CD14-positive monocyte (primary cell): Measurements from ENCODE around the gene ZG16B. TPM values are rescaled to one million over a fixed set of nuclear protein-coding genes. Genes with fewer than 3 reads are reported as not detected.

Experiments used
- DNase-seq, 3 donors: peaks; one replicate each; pipeline ENCODE4 v3.0.0-alpha.2; 2011 to 2022
- H2AFZ ChIP-seq: 2 replicates; pipeline ENCODE4 v1.6.0; 2012; ENCODE audit warnings: mild to moderate bottlenecking, low read depth, low read length, inconsistent platforms; ENCODE audit not compliant: insufficient read depth, poor library complexity, severe bottlenecking
- H3K27ac ChIP-seq, 2 donors: 1 replicate in 1 of 2; 2 replicates in 1 of 2; pipeline ENCODE4 v1.5.1; 2012 to 2013; ENCODE audit warnings: low read length in 2 of 2, control low read depth in 1 of 2, inconsistent platforms in 1 of 2, low read depth in 1 of 2, mild to moderate bottlenecking in 1 of 2
- H3K27me3 ChIP-seq, 2 donors: one replicate each; pipeline versions ENCODE4 v1.6.0 to v1.6.1; 2011 to 2013; ENCODE audit warnings: low read length in 2 of 2; ENCODE audit not compliant: control insufficient read depth in 2 of 2, insufficient read depth in 2 of 2
- H3K36me3 ChIP-seq, 2 donors: replicated peaks in 1 of 2; 1 replicate in 1 of 2; 2 replicates in 1 of 2; pipeline versions ENCODE4 v1.5.1 to v1.6.1; 2012 to 2013; ENCODE audit warnings: low read length in 2 of 2, control low read depth in 1 of 2, inconsistent platforms in 1 of 2, mild to moderate bottlenecking in 1 of 2; ENCODE audit not compliant: insufficient read depth in 2 of 2, control insufficient read depth in 1 of 2
- H3K4me1 ChIP-seq, 2 donors: 1 replicate in 1 of 2; 2 replicates in 1 of 2; pipeline versions ENCODE4 v1.5.1 to v1.6.1; 2012 to 2013; ENCODE audit warnings: low read length in 2 of 2, control low read depth in 1 of 2, inconsistent platforms in 1 of 2, mild to moderate bottlenecking in 1 of 2, moderate library complexity in 1 of 2; ENCODE audit not compliant: insufficient read depth in 2 of 2, control insufficient read depth in 1 of 2
- H3K4me2 ChIP-seq: replicated peaks from 2 replicates; pipeline ENCODE3; 2012; ENCODE audit warnings: low read length, moderate library complexity, mild to moderate bottlenecking; ENCODE audit not compliant: poor library complexity, severe bottlenecking; ENCODE audit errors: extremely low read depth
- H3K4me3 ChIP-seq, 3 experiments: fragments of 200-600 bp in 1 of 3; sonication (generic) in 1 of 3; replicated peaks in 1 of 3; 1 replicate in 2 of 3; 2 replicates in 1 of 3; pipeline ENCODE4 v1.5.1; 2011 to 2013; ENCODE audit warnings: low read length in 3 of 3, mild to moderate bottlenecking in 3 of 3, control low read depth in 2 of 3, low read depth in 2 of 3, inconsistent platforms in 1 of 3, moderate library complexity in 1 of 3
- H3K79me2 ChIP-seq: 2 replicates; pipeline ENCODE4 v1.6.0; 2012; ENCODE audit warnings: mild to moderate bottlenecking, control low read depth, inconsistent platforms, low read length, moderate library complexity; ENCODE audit not compliant: insufficient read depth
- H3K9ac ChIP-seq: 2 replicates; pipeline ENCODE4 v1.6.0; 2017; ENCODE audit warnings: low read length, mild to moderate bottlenecking; ENCODE audit not compliant: insufficient read depth, poor library complexity, severe bottlenecking
- H3K9me3 ChIP-seq, 2 donors: replicated peaks in 1 of 2; 1 replicate in 1 of 2; 2 replicates in 1 of 2; pipeline versions ENCODE4 v1.5.1 to v1.6.1; 2012 to 2013; ENCODE audit warnings: low read length in 2 of 2, control low read depth in 1 of 2; ENCODE audit not compliant: control insufficient read depth in 1 of 2, insufficient read depth in 1 of 2
- H4K20me1 ChIP-seq: 2 replicates; pipeline ENCODE4 v1.6.0; 2012; ENCODE audit warnings: mild to moderate bottlenecking, low read length, control low read depth, moderate library complexity; ENCODE audit not compliant: insufficient read depth
- H3K27ac Mint-ChIP-seq, 7 donors: one replicate each; pipeline ENCODE4 v1.8.0; 2020; ENCODE audit warnings: mild to moderate bottlenecking in 7 of 7, mixed read lengths in 7 of 7, moderate library complexity in 6 of 7, inconsistent platforms in 2 of 7
- H3K27me3 Mint-ChIP-seq, 3 donors: one replicate each; pipeline ENCODE4 v1.8.0; 2021 to 2022; ENCODE audit warnings: low read depth in 3 of 3, mild to moderate bottlenecking in 3 of 3, mixed read lengths in 3 of 3, moderate library complexity in 3 of 3, inconsistent platforms in 1 of 3
- H3K36me3 Mint-ChIP-seq, 2 donors: one replicate each; pipeline ENCODE4 v1.8.0; 2020; ENCODE audit warnings: mixed read lengths in 2 of 2, inconsistent platforms in 1 of 2, mild to moderate bottlenecking in 1 of 2
- H3K4me1 Mint-ChIP-seq: one replicate; pipeline ENCODE4 v1.8.0; 2020; ENCODE audit warnings: mild to moderate bottlenecking, mixed read lengths
- H3K4me3 Mint-ChIP-seq, 2 donors: one replicate each; pipeline ENCODE4 v1.8.0; 2020; ENCODE audit warnings: mild to moderate bottlenecking in 2 of 2, mixed read lengths in 2 of 2, moderate library complexity in 1 of 2
- H3K9me3 Mint-ChIP-seq, 7 donors: one replicate each; pipeline ENCODE4 v1.8.0; 2020 to 2022; ENCODE audit warnings: mixed read lengths in 7 of 7, mild to moderate bottlenecking in 6 of 7, moderate library complexity in 6 of 7, inconsistent platforms in 2 of 7
- WGBS: methylation state at CpG from one replicate; pipeline ENCODE4 v1.1.5; 2013; ENCODE audit warnings: missing lambda C conversion rate; ENCODE audit not compliant: insufficient coverage; 5-methylcytosine and 5-hydroxymethylcytosine counted together
- intact Hi-C, 2 donors: fragments of 100-400 bp; cut with micrococcal nuclease; formaldehyde crosslinking; loops; one replicate each; pipeline versions ENCODE4 v1.15.0 to v1.15.1; 2023
- polyA plus RNA-seq, 3 donors: library from polyadenylated mRNA; depleted of rRNA in 1 of 3; unstranded in 2 of 3; stranded (reverse) in 1 of 3; fragments of 300-500 nt in 2 of 3; fragments of >200 nt in 1 of 3; fragmentation: Illumina TruSeq in 2 of 3; gene quantifications; 1 replicate in 2 of 3; 2 replicates in 1 of 3; pipeline ENCODE4 v1.2.3, GENCODE V29; 2012 to 2021
- TF ChIP-seq, protein P1 (sequence below): fragments of 200-600 bp; IDR thresholded peaks from one replicate; pipeline ENCODE4 v1.8.0; 2022; ENCODE audit warnings: antibody characterized with exemption, mild to moderate bottlenecking

The ZG16B gene
- polyA plus RNA-seq, 3 donors, result 6.8 to 12.9 (median 11.0) TPM

DNA sequence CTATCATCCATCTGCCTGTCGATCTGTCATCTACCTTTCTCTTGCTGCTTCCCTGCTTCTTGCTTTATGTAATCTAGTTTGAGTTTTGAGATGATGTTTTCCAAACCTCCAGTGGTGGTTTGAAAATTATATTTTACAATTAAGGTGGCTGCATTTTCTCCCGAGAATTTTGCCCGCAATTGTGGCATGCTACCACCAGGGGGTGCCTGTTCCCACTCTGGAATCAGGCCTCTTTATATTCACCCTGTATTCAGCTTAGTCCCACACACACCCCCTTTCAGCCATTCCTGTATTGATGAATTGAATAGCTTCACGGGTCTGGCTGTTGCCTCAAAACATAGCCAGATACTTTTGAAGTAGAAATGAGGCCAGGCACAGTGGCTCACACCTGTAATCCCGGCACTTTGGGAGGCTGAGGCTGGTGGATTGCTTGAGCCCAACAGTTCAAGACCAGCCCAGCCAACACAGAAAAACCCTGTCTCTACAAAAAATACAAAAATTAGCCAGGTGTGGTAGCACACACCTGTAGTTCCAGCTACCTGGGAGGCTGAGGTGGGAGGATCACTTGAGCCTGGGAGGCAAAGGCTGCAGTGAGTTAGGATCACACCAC lies 24.7 kb downstream of the ZG16B start:
- H3K9me3 ChIP-seq, result peaks cover 17 to 18% of the 10 kb centered on the region in 2 donors
- peaks cover 4% of the 10 kb centered on the region for H3K4me1 Mint-ChIP-seq
- peaks cover 0 to 6% of the 10 kb centered on the region in 2 donors for H3K4me1 ChIP-seq
- H3K9ac ChIP-seq, result no peak overlapping the region
- H3K4me3 Mint-ChIP-seq, result no peak overlapping the region
- H3K27ac ChIP-seq, result no peak overlapping the region
- WGBS, result no CpG with 5 or more reads among the region's 5 CpGs
- no peaks in the 10 kb centered on the region for H4K20me1 ChIP-seq
- no peak for DNase-seq
- H3K9me3 Mint-ChIP-seq, result peaks cover 10 to 26% (median 20%) of the 10 kb centered on the region in 7 donors
- TF ChIP-seq, protein P1, sequence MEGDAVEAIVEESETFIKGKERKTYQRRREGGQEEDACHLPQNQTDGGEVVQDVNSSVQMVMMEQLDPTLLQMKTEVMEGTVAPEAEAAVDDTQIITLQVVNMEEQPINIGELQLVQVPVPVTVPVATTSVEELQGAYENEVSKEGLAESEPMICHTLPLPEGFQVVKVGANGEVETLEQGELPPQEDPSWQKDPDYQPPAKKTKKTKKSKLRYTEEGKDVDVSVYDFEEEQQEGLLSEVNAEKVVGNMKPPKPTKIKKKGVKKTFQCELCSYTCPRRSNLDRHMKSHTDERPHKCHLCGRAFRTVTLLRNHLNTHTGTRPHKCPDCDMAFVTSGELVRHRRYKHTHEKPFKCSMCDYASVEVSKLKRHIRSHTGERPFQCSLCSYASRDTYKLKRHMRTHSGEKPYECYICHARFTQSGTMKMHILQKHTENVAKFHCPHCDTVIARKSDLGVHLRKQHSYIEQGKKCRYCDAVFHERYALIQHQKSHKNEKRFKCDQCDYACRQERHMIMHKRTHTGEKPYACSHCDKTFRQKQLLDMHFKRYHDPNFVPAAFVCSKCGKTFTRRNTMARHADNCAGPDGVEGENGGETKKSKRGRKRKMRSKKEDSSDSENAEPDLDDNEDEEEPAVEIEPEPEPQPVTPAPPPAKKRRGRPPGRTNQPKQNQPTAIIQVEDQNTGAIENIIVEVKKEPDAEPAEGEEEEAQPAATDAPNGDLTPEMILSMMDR, result peak; percentile 18
- H3K36me3 Mint-ChIP-seq, result peaks cover 2 to 4% of the 10 kb centered on the region in 2 donors
- no peaks in the 10 kb centered on the region for H3K79me2 ChIP-seq
- peaks cover 24 to 67% (median 32%) of the 10 kb centered on the region in 3 donors for H3K27me3 Mint-ChIP-seq
- H3K4me3 ChIP-seq, result no peak overlapping the region
- H3K27me3 ChIP-seq, result peaks cover 3 to 43% of the 10 kb centered on the region in 2 donors
- no peak overlapping the region for H2AFZ ChIP-seq
- no peak overlapping the region for H3K27ac Mint-ChIP-seq
- H3K36me3 ChIP-seq, result no peaks in the 10 kb centered on the region
- intact Hi-C loops, result no loop called here
- no peak overlapping the region for H3K4me2 ChIP-seq

DNA sequence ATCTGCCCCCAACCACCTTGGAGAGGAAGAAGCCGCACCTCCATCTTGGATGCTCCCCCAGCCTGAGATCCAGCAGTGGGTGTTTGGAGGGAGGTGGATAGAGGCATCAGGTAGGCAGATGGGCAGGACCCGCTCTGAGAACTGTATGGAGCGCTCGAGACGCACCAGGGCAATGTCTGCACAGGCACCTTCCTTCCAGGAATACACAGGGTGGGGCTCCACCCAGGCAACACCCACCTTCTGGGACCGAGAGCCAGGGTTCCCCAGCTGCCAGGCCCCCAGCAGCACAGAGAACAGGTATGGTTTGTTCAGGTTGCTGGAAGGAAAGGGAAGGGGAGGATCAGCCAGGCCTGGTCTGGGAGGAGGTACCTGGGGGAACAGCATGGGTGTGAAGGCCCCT lies 25.4 kb downstream of the ZG16B start:
- H3K27ac Mint-ChIP-seq, result peak overlapping the region in 1 of 7 donors; percentile 63
- 97% methylated on average over 5 of the region's 6 CpGs for WGBS
- H3K27me3 ChIP-seq, result peaks cover 3 to 45% of the 10 kb centered on the region in 2 donors
- H3K9me3 Mint-ChIP-seq, result peaks cover 13 to 31% (median 20%) of the 10 kb centered on the region in 7 donors
- peaks cover 9% of the 10 kb centered on the region for H3K4me1 Mint-ChIP-seq
- H3K4me3 Mint-ChIP-seq, result no peak overlapping the region
- no peak for DNase-seq
- H3K4me2 ChIP-seq, result no peak overlapping the region
- no peak overlapping the region for H2AFZ ChIP-seq
- no peaks in the 10 kb centered on the region for H3K36me3 ChIP-seq
- H3K9me3 ChIP-seq, result peaks cover 17 to 18% of the 10 kb centered on the region in 2 donors
- TF ChIP-seq, protein P1, result no peak
- H4K20me1 ChIP-seq, result no peaks in the 10 kb centered on the region
- H3K79me2 ChIP-seq, result no peaks in the 10 kb centered on the region
- peaks cover 2 to 4% of the 10 kb centered on the region in 2 donors for H3K36me3 Mint-ChIP-seq
- H3K4me1 ChIP-seq, result peaks cover 1 to 9% of the 10 kb centered on the region in 2 donors
- intact Hi-C loops, result no loop called here
- H3K27me3 Mint-ChIP-seq, result peaks cover 23 to 71% (median 34%) of the 10 kb centered on the region in 3 donors
- no peak overlapping the region for H3K9ac ChIP-seq
- no peak overlapping the region for H3K27ac ChIP-seq
- H3K4me3 ChIP-seq, result no peak overlapping the region
